CD4-positive, alpha-beta T cell (primary cell): ENCODE measurements around the gene MACROD2. TPM values are rescaled to one million over a fixed set of nuclear protein-coding genes. Genes with fewer than 3 reads are reported as not detected.

Experiments
- ATAC-seq: fragments of 200-7000 bp; cut with Tn5 transposase; one replicate; pipeline ENCODE4 v1.10.0; 2022; ENCODE audit warnings: mild to moderate bottlenecking; ENCODE audit not compliant: poor library complexity
- CTCF ChIA-PET: fragments of 350-600 bp; sonication (Branson Sonifier 250); formaldehyde crosslinking; loops from one replicate; lab custom pipeline; 2021; ENCODE audit warnings: antibody characterized with exemption, inconsistent platforms; lab: Charles Lee
- POLR2A ChIA-PET: fragments of 350-600 bp; sonication (Branson Sonifier 250); formaldehyde crosslinking; loops from one replicate; lab custom pipeline; 2021; ENCODE audit warnings: antibody characterized with exemption, inconsistent platforms; lab: Charles Lee
- DNase-seq, 14 experiments: peaks; one replicate each; pipeline ENCODE4 v3.0.0-alpha.2; 2013 to 2020; ENCODE audit warnings: mixed read lengths in 2 of 14
- H3K27ac ChIP-seq, 2 donors: one replicate each; pipeline versions ENCODE4 v1.5.1 to v1.7.0; 2013; ENCODE audit warnings: low read length in 2 of 2, low read depth in 1 of 2, mild to moderate bottlenecking in 1 of 2
- H3K27me3 ChIP-seq, 2 experiments: 1 replicate in 1 of 2; 2 replicates in 1 of 2; pipeline versions ENCODE4 v1.6.1 to v1.7.0; 2013; ENCODE audit warnings: low read length in 2 of 2, control low read depth in 1 of 2, mild to moderate bottlenecking in 1 of 2, moderate library complexity in 1 of 2; ENCODE audit not compliant: insufficient read depth in 2 of 2, control insufficient read depth in 1 of 2
- H3K36me3 ChIP-seq: one replicate; pipeline ENCODE4 v1.6.1; 2013; ENCODE audit warnings: low read length, control low read depth; ENCODE audit not compliant: insufficient read depth
- H3K4me1 ChIP-seq: one replicate; pipeline ENCODE4 v1.6.1; 2013; ENCODE audit warnings: low read length, control low read depth; ENCODE audit not compliant: insufficient read depth
- H3K4me3 ChIP-seq: one replicate; pipeline ENCODE4 v1.5.1; 2013; ENCODE audit warnings: mild to moderate bottlenecking, low read length, moderate library complexity
- H3K9me3 ChIP-seq, 2 experiments: 1 replicate in 1 of 2; 2 replicates in 1 of 2; pipeline versions ENCODE4 v1.6.1 to v1.7.0; 2013; ENCODE audit warnings: low read length in 2 of 2, mild to moderate bottlenecking in 2 of 2, control low read depth in 1 of 2, moderate library complexity in 1 of 2; ENCODE audit not compliant: control insufficient read depth in 1 of 2, insufficient read depth in 1 of 2
- H3K27ac Mint-ChIP-seq: one replicate; pipeline ENCODE4 v1.8.0; 2020; ENCODE audit warnings: mixed read lengths
- H3K27me3 Mint-ChIP-seq: one replicate; pipeline ENCODE4 v1.8.0; 2021; ENCODE audit warnings: mixed read lengths
- H3K36me3 Mint-ChIP-seq: one replicate; pipeline ENCODE4 v1.8.0; 2021; ENCODE audit warnings: low read depth, mixed read lengths
- H3K4me1 Mint-ChIP-seq: one replicate; pipeline ENCODE4 v1.8.0; 2021; ENCODE audit warnings: low read depth, mixed read lengths
- H3K4me3 Mint-ChIP-seq: one replicate; pipeline ENCODE4 v1.8.0; 2020; ENCODE audit warnings: mild to moderate bottlenecking, mixed read lengths
- H3K9me3 Mint-ChIP-seq: one replicate; pipeline ENCODE4 v1.8.0; 2020; ENCODE audit warnings: mixed read lengths
- intact Hi-C, 2 experiments: fragments of 100-400 bp; cut with DNase I in 1 of 2; cut with micrococcal nuclease in 1 of 2; formaldehyde crosslinking; loops; one replicate each; pipeline versions ENCODE4 v1.15.1 to v1.9.0; 2023 to 2025; cut with DNase I, micrococcal nuclease
- total RNA-seq, 174 experiments: library from RNA in 2 of 174; stranded (reverse) in 2 of 174; gene quantifications; one replicate each; pipeline ENCODE4 v1.2.3 and lab custom pipeline; 2021 to 2026
- TF ChIP-seq, protein P1 (sequence below): fragments of 200-600 bp; IDR thresholded peaks from one replicate; pipeline ENCODE4 v1.8.0; 2022; ENCODE audit warnings: antibody characterized with exemption, mild to moderate bottlenecking

Gene MACROD2
- total RNA-seq, 2 experiments from 2014 or later = not detected

DNA sequence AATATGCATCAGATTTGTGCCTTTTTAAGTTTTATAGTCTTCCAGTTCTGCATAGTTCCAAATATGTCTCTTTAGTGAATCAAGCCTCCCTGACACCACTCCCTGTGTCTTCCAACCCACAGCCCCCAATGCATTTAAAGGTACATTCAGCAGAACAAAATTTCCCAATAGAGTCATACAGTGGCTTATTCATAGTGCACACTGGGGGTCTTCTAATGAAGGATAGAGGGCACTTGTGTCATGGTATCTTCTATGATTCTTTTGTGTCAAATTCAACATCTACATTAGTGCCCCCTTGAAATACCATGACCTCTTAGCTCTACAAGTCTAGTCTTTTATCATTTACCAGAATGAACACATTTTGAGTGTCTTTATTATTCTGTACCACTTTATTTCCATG lies 308.3 kb downstream of the MACROD2 start:
- peaks cover 9% of the 10 kb centered on the region for H3K9me3 Mint-ChIP-seq
- H3K36me3 Mint-ChIP-seq = no peaks in the 10 kb centered on the region
- H3K27ac Mint-ChIP-seq = no peak overlapping the region
- H3K4me1 ChIP-seq = no peaks in the 10 kb centered on the region
- no peaks in the 10 kb centered on the region for H3K27me3 Mint-ChIP-seq
- ATAC-seq (no peak), DNase-seq (no peak)
- peaks cover 0 to 8% of the 10 kb centered on the region in 2 experiments for H3K9me3 ChIP-seq
- no peak overlapping the region for H3K4me3 ChIP-seq
- no peak overlapping the region for H3K4me3 Mint-ChIP-seq
- intact Hi-C loops = no loop called here
- H3K36me3 ChIP-seq = no peaks in the 10 kb centered on the region
- POLR2A ChIA-PET = no interaction called here
- CTCF ChIA-PET = no interaction called here
- H3K27me3 ChIP-seq = no peaks in the 10 kb centered on the region
- no peaks in the 10 kb centered on the region for H3K4me1 Mint-ChIP-seq
- TF ChIP-seq, protein P1, sequence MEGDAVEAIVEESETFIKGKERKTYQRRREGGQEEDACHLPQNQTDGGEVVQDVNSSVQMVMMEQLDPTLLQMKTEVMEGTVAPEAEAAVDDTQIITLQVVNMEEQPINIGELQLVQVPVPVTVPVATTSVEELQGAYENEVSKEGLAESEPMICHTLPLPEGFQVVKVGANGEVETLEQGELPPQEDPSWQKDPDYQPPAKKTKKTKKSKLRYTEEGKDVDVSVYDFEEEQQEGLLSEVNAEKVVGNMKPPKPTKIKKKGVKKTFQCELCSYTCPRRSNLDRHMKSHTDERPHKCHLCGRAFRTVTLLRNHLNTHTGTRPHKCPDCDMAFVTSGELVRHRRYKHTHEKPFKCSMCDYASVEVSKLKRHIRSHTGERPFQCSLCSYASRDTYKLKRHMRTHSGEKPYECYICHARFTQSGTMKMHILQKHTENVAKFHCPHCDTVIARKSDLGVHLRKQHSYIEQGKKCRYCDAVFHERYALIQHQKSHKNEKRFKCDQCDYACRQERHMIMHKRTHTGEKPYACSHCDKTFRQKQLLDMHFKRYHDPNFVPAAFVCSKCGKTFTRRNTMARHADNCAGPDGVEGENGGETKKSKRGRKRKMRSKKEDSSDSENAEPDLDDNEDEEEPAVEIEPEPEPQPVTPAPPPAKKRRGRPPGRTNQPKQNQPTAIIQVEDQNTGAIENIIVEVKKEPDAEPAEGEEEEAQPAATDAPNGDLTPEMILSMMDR = no peak
- H3K27ac ChIP-seq = no peak overlapping the region

DNA sequence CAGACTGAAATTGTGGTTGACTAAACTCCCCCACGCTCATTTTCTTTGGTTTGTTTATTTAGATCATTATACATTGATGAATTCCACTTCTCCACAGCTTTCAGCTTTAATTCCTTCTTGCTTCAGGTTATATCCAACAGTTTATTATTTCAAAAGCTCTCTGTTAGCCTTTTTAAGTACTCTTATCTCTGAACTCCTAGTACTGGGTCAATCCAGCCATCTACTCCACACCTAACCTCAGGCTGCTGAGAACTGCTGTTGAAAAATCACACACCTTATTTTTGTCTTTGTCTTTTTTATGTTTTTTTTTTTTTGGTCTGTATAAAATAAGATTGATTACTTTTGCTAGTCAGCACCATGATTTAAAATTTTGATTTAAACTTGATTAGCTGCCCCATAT lies 309.2 kb downstream of the MACROD2 start:
- CTCF ChIA-PET = no interaction called here
- POLR2A ChIA-PET = no interaction called here
- no peak overlapping the region for H3K27ac ChIP-seq
- Mint-ChIP-seq H3K27me3 (no peaks in the 10 kb centered on the region), H3K36me3 (no peaks in the 10 kb centered on the region), H3K4me1 (no peaks in the 10 kb centered on the region), H3K27ac (no peak overlapping the region), H3K4me3 (no peak overlapping the region), H3K9me3 (peaks cover 8% of the 10 kb centered on the region)
- H3K27me3 ChIP-seq = no peaks in the 10 kb centered on the region
- intact Hi-C loops = no loop called here
- peaks cover 0 to 8% of the 10 kb centered on the region in 2 experiments for H3K9me3 ChIP-seq
- TF ChIP-seq, protein P1 = no peak
- H3K36me3 ChIP-seq = no peaks in the 10 kb centered on the region
- ATAC-seq (no peak), DNase-seq (no peak)
- no peak overlapping the region for H3K4me3 ChIP-seq
- H3K4me1 ChIP-seq = no peaks in the 10 kb centered on the region

DNA sequence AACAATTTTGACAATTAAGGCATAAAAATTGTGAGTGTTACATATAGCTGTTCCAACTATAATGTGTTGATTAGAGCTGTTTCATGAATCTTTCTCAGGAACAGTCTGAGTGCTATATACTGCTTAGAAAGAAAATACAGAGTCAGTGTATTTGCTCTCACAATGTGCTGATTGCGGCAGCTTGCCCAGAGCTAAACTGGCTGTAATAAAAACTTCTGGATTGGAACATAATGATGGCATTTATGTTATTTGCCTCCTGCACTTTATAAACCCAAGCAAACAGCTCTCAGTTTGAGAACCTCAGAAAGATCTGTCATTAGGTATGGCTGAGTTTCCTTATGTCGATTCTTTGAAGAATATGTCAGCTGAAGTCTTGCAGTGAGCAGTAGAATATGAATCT lies 312.6 kb downstream of the MACROD2 start:
- intact Hi-C loops = no loop called here
- no peak for ATAC-seq

More for the DNA sequence above, 312.6 kb downstream of the MACROD2 start:
- no peaks in the 10 kb centered on the region for H3K4me1 Mint-ChIP-seq
- no peaks in the 10 kb centered on the region for H3K4me1 ChIP-seq
- H3K27me3 ChIP-seq = no peaks in the 10 kb centered on the region
- peaks cover 8% of the 10 kb centered on the region for H3K9me3 Mint-ChIP-seq
- H3K36me3 ChIP-seq = no peaks in the 10 kb centered on the region
- H3K4me3 ChIP-seq = no peak overlapping the region
- H3K27me3 Mint-ChIP-seq = no peaks in the 10 kb centered on the region
- ChIA-PET POLR2A (no interaction called here), CTCF (no interaction called here)
- peaks cover 0 to 3% of the 10 kb centered on the region in 2 experiments for H3K9me3 ChIP-seq
- no peak overlapping the region for H3K27ac ChIP-seq
- TF ChIP-seq, protein P1 = no peak
- no peak for DNase-seq
- no peaks in the 10 kb centered on the region for H3K36me3 Mint-ChIP-seq
- no peak overlapping the region for H3K27ac Mint-ChIP-seq
- no peak overlapping the region for H3K4me3 Mint-ChIP-seq
